VCaP (cell line): Measurements from ENCODE around the gene CFAP77.

Source experiments
- H3K27ac ChIP-seq: fragments of 450-650 bp; 2 replicates; pipeline ENCODE4 v1.5.1; 2017
- CTCF ChIP-seq: fragments of 450-650 bp; conservative IDR thresholded peaks from 2 replicates; pipeline ENCODE4 v1.5.1; 2017; ENCODE audit warnings: mild to moderate bottlenecking, moderate library complexity

The CFAP77 gene

GRCh38 chr9:132531710-132532570 lies 121.9 kb downstream of the CFAP77 start:
- H3K27ac ChIP-seq = no peak overlapping the region
- TF ChIP-seq CTCF = no peak

GRCh38 chr9:132534832-132535231 lies 124.8 kb downstream of the CFAP77 start:
- no peak for TF ChIP-seq CTCF
- no peak overlapping the region for H3K27ac ChIP-seq

GRCh38 chr9:132536124-132536523 lies 126.1 kb downstream of the CFAP77 start:
- TF ChIP-seq CTCF = no peak
- H3K27ac ChIP-seq = no peak overlapping the region

- no peak for TF ChIP-seq CTCF
Observed at GRCh38 chr9:132537352-132537751, 127.3 kb downstream of the CFAP77 start.

GRCh38 chr9:132538071-132538470 lies 128.1 kb downstream of the CFAP77 start:
- TF ChIP-seq CTCF = no peak
- no peak overlapping the region for H3K27ac ChIP-seq

More at GRCh38 chr9:132537352-132537751, 127.3 kb downstream of the CFAP77 start:
- no peak overlapping the region for H3K27ac ChIP-seq

- no peak for TF ChIP-seq CTCF
- H3K27ac ChIP-seq = no peak overlapping the region
Observed at GRCh38 chr9:132539096-132539495, 129.1 kb downstream of the CFAP77 start.

GRCh38 chr9:132541051-132541450 lies 131.0 kb downstream of the CFAP77 start:
- no peak overlapping the region for H3K27ac ChIP-seq
- TF ChIP-seq CTCF = no peak
